ENCODE data around the gene RNF180. TPM values are rescaled to one million over a fixed set of nuclear protein-coding genes. Genes with fewer than 3 reads are reported as not detected.
"Not testable (repeated sequence)": the region's sequence is repeated elsewhere in the genome, so short reads cannot be mapped to it uniquely, and the experiment has no call there.

The RNF180 gene
- total and polyA plus RNA-seq, 2 donors (not counting 3 experiments of a cell fraction or from before 2014, with no cell fraction given), result 0.62 to 5.6 TPM

DNA sequence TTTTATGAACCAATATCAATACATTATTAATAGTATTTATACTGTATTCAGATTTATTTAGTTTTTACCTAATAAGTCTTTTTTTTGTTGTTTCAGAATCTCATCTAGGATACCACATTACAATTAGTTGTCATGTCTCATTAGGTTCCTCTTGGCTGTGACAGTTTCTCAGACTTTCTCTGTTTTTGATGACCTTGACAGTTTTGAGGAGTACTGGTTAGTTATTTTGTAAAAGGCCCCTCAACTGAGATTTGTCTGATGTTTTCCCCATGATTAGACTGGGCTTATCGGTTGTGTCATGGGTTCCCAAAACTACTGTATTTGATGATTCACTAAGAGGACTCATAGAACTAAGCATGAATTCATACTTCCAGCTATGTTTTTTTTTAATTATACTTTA lies 56.3 kb downstream of the RNF180 start:
- Histone ChIP-seq H3K27me3 (ENCODE audit: control insufficient read depth in 2 of 2, insufficient read depth in 2 of 2, low read length in 2 of 2) (no peaks in the 10 kb centered on the region), H3K36me3 (ENCODE audit: control insufficient read depth in 2 of 2, extremely low read depth in 1 of 2, insufficient read depth in 2 of 2, low read length in 2 of 2) (no peaks in the 10 kb centered on the region), H3K4me1 (ENCODE audit: control insufficient read depth, extremely low read depth, insufficient read depth, low read length) (no peaks in the 10 kb centered on the region), H3K9me1 (replicated peaks; ENCODE audit: control insufficient read depth, extremely low read depth, insufficient read depth, low read length) (no peaks in the 10 kb centered on the region), H4K20me1 (replicated peaks; ENCODE audit: control insufficient read depth, extremely low read depth, insufficient read depth, low read length) (no peaks in the 10 kb centered on the region), H3K27ac (ENCODE audit: insufficient read depth, low read depth, low read length) (no peak overlapping the region), H3K4me3 (replicated peaks in 1 of 3; ENCODE audit: insufficient read depth in 1 of 3, low read depth in 1 of 3, low read length in 3 of 3) (no peak overlapping the region), H3K79me2 (ENCODE audit: control insufficient read depth, insufficient read depth, low read length) (no peaks in the 10 kb centered on the region), H3K4me2 (ENCODE audit: insufficient read depth, low read length) (no peak overlapping the region), H3K9ac (replicated peaks; ENCODE audit: extremely low read depth, insufficient read depth, low read length) (no peak overlapping the region), H2AFZ (ENCODE audit: low read depth, low read length) (no peak overlapping the region), H3K9me3 (replicated peaks; ENCODE audit: control insufficient read depth, insufficient read depth, low read length) (no peaks in the 10 kb centered on the region)
- DNase-seq (ENCODE audit: low read depth, low spot score), result no peak
- TF ChIP-seq POLR2AphosphoS5 (IDR thresholded peaks at IDR 0.05; ENCODE audit: insufficient read depth, low read depth, low read length) (no peak), POLR2A (IDR thresholded peaks at IDR 0.05; ENCODE audit: low read depth, low read length) (no peak), JUN (IDR thresholded peaks at IDR 0.05; ENCODE audit: borderline replicate concordance, insufficient read depth, insufficient read length, low read depth) (no peak), GATA2 (IDR thresholded peaks at IDR 0.05; ENCODE audit: insufficient read depth, insufficient read length, low read depth, low read length) (no peak), MYC (IDR thresholded peaks at IDR 0.05; ENCODE audit: low read depth, low read length) (no peak)
- FAIRE-seq, result no peak
- dilution Hi-C loops (cut with MboI; ENCODE audit: extremely low pct_ligation_motif_present, low sequenced_read_pairs) (no loop called here), intact Hi-C loops (cut with micrococcal nuclease) (no loop called here)
- ChIA-PET POLR2A (no interaction called here), CTCF (interaction anchor here (1.0 to 4.0 kb wide), 3 partner anchors 8 to 390 kb away, joined by 3 to 15 read pairs (median 4); no protein-coding TSS in a partner anchor)
- no TSS peak for BruUV-seq (replicated peaks)

DNA sequence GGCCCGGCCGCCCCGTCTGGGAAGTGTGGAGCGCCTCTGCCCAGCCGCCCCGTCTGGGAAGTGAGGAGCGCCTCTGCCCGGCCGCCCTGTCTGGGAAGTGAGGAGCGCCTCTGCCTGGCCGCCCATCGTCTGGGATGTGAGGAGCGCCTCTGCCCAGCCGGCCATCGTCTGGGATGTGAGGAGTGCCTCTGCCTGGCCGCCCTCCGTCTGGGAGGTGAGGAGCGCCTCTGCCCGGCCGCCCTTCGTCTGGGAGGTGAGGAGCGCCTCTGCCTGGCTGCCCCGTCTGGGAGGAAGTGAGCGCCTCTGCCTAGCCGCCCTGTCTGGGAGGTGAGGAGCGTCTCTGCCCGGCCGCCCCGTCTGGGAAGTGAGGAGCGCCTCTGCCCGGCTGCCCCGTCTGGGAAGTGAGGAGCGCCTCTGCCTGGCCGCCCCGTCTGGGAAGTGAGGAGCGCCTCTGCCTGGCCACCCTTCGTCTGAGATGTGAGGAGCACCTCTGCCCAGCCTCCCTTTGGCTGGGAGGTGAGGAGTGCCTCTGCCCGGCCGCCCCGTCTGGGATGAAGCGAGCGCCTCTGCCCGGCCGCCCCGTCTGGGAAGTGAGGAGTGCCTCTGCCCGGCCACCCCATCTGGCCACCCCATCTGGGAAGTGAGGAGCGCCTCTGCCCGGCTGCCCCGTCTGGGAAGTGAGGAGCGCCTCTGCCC lies 59.8 kb downstream of the RNF180 start:
- dilution Hi-C loops (cut with MboI; ENCODE audit: extremely low pct_ligation_motif_present, low sequenced_read_pairs); H3K4me2 ChIP-seq (ENCODE audit: insufficient read depth, low read length); H3K9me1 ChIP-seq (replicated peaks; ENCODE audit: control insufficient read depth, extremely low read depth, insufficient read depth, low read length); H3K4me1 ChIP-seq (ENCODE audit: control insufficient read depth, extremely low read depth, insufficient read depth, low read length); H3K79me2 ChIP-seq (ENCODE audit: control insufficient read depth, insufficient read depth, low read length); BruUV-seq (replicated peaks); FAIRE-seq; POLR2A ChIA-PET; H3K9ac ChIP-seq (replicated peaks; ENCODE audit: extremely low read depth, insufficient read depth, low read length); H3K27me3 ChIP-seq (ENCODE audit: control insufficient read depth in 2 of 2, insufficient read depth in 2 of 2, low read length in 2 of 2); H4K20me1 ChIP-seq (replicated peaks; ENCODE audit: control insufficient read depth, extremely low read depth, insufficient read depth, low read length); H2AFZ ChIP-seq (ENCODE audit: low read depth, low read length); H3K9me3 ChIP-seq (replicated peaks; ENCODE audit: control insufficient read depth, insufficient read depth, low read length); intact Hi-C loops (cut with micrococcal nuclease); H3K36me3 ChIP-seq (ENCODE audit: control insufficient read depth in 2 of 2, extremely low read depth in 1 of 2, insufficient read depth in 2 of 2, low read length in 2 of 2); H3K4me3 ChIP-seq (replicated peaks in 1 of 3; ENCODE audit: insufficient read depth in 1 of 3, low read depth in 1 of 3, low read length in 3 of 3); DNase-seq (ENCODE audit: low read depth, low spot score); H3K27ac ChIP-seq (ENCODE audit: insufficient read depth, low read depth, low read length): not testable (repeated sequence)
- CTCF ChIA-PET, result interaction anchor here (1.2 to 1.4 kb wide), 2 partner anchors 383 to 1363 kb away, joined by 3 to 4 read pairs; no protein-coding TSS in a partner anchor

DNA sequence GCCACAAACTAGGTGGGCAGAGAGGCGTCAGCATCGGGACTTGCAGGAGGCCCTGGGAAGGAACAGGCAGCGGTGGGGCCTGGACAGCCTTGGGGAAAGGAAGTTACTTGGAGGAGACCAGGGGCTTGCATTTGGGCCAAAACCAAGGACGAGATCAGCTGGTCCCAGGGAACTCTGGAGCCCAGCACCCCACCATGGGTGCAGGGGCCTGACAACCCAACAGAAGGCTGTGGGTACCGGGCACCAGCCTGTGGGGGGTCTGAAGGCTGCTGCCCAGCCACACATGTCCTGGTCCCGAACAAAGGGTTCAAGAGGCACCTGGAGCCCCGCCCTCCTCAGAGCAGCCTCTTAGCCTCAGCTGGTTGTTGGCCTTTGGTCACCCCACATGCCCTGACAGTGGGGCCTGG lies 61.5 kb downstream of the RNF180 start:
- CTCF ChIA-PET, result interaction anchor here (1.8 kb wide), 1 partner anchor 385 kb away, joined by 7 read pairs; no protein-coding TSS in a partner anchor
- intact Hi-C loops (cut with micrococcal nuclease); BruUV-seq (replicated peaks): not testable (repeated sequence)

More for the DNA sequence above, 61.5 kb downstream of the RNF180 start:
- POLR2A ChIA-PET; H2AFZ ChIP-seq (ENCODE audit: low read depth, low read length); H3K27ac ChIP-seq (ENCODE audit: insufficient read depth, low read depth, low read length); H3K4me2 ChIP-seq (ENCODE audit: insufficient read depth, low read length); H3K79me2 ChIP-seq (ENCODE audit: control insufficient read depth, insufficient read depth, low read length); H3K9me1 ChIP-seq (replicated peaks; ENCODE audit: control insufficient read depth, extremely low read depth, insufficient read depth, low read length); H3K27me3 ChIP-seq (ENCODE audit: control insufficient read depth in 2 of 2, insufficient read depth in 2 of 2, low read length in 2 of 2); DNase-seq (ENCODE audit: low read depth, low spot score); H3K4me3 ChIP-seq (replicated peaks in 1 of 3; ENCODE audit: insufficient read depth in 1 of 3, low read depth in 1 of 3, low read length in 3 of 3); FAIRE-seq; H3K4me1 ChIP-seq (ENCODE audit: control insufficient read depth, extremely low read depth, insufficient read depth, low read length); H3K9me3 ChIP-seq (replicated peaks; ENCODE audit: control insufficient read depth, insufficient read depth, low read length); dilution Hi-C loops (cut with MboI; ENCODE audit: extremely low pct_ligation_motif_present, low sequenced_read_pairs); H4K20me1 ChIP-seq (replicated peaks; ENCODE audit: control insufficient read depth, extremely low read depth, insufficient read depth, low read length); H3K36me3 ChIP-seq (ENCODE audit: control insufficient read depth in 2 of 2, extremely low read depth in 1 of 2, insufficient read depth in 2 of 2, low read length in 2 of 2); H3K9ac ChIP-seq (replicated peaks; ENCODE audit: extremely low read depth, insufficient read depth, low read length): not testable (repeated sequence)

All from endothelial cell of umbilical vein (primary cell).